CD4-positive, alpha-beta T cell treated with Interleukin-15 for 1 hour (primary cell): Measurements from ENCODE around the gene SMG6.
A peak's percentile ranks its signal among the peaks of the same experiment; 100 is the strongest.

Experiments used
- DNase-seq: peaks from one replicate; pipeline ENCODE4 v3.0.0-alpha.2; 2020

Gene SMG6

DNA sequence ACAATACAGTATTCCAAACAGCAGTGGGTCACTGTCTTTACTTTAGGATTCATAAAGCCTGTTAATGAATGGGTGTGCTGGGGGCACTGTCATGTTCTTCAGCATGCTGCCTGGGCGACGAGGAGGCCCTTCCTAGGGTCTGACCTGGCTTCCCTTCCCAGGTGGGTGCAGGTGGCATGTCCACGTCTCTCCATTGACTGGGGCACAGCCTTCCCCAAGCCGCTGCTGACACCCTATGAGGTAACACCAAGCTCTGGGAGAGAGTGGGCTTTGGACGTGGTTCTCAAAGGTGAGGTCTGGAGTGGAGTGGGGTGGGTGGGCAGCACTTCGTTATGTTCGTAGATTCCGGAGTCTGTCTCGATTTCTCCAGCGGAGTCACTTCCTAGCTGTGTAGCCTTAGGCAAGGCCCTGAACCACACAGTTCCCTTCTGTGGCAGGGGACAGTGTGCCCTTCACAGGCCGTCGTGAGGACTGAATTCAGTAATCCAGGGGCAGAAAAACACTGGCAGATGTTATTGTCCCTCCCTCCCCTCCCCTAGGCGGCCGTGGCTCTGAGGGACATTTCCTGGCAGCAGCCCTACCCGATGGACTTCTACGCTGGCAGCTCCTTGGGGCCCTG lies 262.5 kb downstream of the SMG6 start:
- DNase-seq: no peak

DNA sequence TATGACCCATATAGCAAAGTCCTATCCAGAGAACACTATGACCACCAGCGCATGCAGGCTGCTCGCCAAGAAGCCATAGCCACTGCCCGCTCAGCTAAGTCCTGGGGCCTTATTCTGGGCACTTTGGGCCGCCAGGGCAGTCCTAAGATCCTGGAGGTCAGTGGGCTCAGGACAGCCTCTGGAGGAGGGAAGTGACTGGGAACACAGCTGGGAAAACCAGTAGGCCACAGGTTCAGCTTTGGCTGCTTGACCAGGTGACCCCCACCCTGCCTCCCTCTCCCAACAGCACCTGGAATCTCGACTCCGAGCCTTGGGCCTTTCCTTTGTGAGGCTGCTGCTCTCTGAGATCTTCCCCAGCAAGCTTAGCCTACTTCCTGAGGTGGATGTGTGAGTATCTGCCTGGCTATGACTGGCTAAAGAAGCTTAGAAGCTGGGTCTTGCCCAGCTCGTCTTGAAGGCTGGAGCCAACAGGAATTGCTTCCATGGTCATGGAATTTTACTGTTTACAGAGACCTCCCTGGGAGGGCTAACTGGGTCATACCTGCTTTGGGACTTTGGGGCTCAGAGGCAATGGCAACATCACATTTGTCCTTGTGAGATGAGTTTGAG lies 263.3 kb downstream of the SMG6 start:
- no peak for DNase-seq

DNA sequence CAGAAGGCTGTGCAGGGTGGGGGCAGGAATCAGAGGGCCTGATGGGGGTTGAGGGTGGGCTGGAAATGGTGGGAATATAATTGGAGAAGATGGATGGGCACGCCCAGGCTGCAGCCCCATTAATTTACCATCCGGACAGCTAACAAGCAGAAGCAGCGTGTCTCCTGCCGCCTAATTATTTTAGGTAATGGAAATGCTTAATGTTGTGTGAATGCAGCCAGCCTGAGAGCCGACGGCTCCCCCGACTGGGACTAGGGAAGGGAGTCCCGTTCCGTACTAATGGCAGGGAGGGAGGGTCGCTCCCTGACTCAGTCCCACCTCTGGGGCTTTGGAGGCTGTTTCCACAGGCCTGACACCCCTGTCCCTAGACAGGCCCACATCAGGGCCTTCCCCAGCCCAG lies 266.4 kb downstream of the SMG6 start:
- no peak for DNase-seq

DNA sequence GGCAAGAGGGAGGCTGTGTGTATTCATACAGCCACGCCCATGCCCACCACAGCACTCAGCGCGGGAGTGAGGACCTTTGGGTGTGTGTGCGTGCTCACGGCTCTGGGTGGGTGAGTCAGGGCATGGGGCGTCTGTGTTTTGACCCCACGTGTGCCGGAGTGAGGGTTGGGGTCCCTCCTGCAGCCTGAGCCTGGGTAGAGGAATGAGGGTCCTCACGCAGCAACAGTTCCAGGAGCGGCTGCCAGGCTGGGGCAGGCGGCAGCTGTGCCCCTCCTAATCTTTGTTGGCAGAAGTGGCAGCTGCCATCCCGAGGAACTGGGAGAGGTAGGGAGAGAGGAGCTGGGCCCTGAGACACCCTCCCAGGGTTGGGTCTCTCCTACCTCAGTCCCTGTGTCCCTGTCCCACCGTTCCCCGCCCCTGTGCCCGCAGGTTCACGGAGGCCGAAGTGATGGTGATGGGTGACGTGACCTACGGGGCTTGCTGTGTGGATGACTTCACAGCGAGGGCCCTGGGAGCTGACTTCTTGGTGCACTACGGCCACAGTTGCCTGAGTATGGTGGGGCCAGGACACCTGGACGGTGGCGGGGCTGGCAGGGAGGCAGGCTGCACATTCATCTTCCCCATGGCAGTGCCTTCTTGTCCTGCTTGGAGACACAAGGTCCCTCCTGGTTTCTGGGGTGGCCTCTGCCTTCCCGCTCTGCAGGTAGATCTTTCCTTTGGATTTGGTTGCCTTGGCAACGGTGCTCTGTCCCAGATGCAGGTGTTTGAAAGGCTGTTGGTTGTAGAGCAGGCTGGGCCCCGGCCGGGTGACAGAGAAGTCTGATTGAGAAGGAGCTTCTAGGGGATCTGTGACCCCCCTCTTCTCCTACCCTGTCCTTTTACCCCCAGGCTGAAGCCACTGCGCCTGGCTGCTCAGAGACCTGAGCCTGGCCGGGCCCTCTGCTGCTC lies 267.8 kb downstream of the SMG6 start:
- DNase-seq: no peak

DNA sequence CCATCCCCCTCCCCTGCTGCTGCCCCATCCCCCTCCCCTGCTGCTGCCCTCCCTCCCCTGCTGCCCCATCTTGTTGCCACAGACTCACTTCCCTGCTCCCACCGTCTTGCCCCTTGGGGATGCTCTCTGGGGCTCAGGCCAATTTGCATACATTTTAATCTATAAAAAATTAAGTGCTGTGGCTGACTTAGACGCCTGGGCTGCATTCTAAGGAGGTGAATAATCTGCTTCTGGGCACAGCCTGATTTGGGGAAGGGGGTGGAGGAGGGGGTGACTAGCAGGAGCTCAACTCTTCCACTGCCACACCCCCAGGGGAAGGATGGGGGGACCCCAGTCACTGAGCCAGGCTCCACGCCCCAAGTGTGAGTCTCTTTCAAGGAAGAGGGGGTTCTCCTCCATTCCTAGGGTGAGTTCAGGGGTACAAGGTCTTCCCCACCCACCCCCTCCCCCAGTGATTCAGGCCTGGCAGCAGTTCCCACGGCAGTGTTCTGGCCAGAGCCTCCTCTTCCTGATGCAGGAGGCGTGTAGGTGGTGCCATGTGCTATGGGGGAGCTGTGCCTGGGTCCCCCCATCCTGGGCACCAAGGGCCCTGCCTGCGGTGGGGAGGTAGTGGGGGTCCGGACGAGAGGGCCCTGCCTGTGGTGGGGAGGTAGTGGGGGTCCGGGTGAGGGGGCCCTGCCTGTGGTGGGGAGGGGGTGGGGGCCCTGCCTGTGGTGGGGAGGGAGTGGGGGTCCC lies 268.6 kb downstream of the SMG6 start:
- no peak for DNase-seq

DNA sequence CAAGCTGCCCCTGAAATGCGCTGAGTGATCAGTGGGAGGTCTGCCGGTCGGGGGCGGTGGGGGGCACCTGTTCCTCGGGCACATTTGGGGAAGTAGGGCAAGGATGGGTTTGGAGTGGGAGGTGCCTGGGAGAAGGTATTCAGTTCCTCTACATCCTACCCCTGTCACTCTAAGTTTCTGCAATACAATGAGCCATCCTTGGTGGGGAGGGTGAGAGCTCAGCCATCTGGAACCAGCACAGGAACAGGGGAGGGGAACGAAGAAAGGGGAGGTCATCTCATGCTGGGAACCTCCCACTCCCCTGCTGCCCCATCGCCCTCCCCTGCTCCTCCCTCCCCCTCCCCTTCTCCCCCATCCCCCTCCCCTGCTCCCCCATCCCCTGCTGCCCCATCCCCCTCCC lies 269.4 kb downstream of the SMG6 start:
- no peak for DNase-seq

DNA sequence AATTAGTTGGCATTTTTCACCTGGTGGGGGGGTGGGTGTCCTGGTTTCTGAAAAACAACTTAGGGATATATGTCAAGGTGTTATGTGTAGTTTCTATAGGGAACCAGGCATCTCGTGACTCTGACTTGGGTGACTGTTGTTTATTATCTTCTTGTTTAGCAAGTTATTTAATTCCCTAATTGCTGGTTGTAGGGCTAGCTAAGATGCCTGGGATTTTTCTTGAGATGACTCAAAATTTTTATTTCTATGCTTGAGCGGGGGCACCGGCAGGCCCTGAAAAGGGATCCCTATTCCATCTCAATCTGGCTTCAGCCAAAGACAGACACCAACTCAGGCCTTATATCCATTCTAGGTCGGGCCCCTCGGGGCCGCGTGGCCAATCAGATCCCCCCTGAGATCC lies 270.4 kb downstream of the SMG6 start:
- no peak for DNase-seq

DNA sequence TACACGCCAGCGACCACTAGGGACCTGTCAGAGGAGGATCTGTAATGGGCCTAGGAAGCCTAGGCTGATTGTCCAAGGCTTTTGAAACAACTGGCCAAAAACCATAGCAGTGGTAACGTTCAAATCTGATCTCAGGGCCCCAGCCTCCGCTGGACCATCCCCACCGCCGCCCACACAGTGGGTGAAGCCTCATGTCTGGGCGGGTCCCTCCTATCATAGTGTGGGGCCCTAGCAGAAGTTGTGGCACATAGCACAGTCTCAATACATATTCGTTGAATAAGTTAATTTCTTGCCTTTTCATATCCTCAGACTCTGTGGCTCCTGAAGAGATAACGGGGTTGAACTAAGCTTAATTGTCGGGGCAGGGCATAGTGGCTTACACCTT lies 272.8 kb downstream of the SMG6 start:
- DNase-seq: peak; percentile 67

DNA sequence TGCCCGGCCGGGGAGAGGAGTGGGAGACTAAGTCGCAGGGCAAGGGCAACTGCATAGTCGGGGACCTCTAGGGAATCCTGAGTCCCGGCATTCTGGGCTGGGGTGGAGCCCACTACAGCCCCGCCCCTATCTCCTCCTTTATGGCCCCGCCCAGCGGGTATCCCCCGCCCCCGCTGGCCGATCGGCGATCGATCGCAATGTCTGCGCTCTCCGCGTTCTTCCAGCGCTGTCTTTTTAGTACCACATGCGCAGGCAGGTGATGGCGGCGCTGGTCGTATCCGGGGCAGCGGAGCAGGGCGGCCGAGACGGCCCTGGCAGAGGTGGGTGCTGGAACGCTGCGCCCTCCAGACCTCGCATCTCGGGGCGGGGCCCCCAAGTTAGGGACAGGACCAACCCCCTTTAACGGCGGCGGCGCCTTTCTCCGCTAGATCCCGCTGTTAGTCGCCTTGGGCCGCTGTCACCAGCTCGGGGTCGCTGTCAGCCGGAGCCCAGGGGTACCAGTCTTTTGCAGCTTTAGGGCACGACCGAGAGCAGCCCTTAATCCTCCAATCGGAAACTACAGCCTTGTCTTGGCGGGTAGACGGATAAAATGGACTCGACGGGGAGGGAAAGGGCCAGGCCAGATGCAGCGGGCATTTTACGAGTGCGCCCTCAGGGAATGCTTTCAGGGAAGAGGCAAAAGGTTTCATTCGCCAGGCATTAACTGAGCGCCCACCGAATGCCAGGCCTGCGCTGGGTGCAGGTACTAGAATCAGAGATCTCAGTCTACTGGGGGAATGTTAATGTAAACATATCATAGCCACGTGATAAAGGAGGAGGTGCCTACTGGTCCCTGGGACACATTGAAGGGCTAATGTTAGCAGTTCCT lies 273.4 kb downstream of the SMG6 start, which contains the start of gene DPH1:
Gene DPH1, plus strand, starts transcription at position 243 of the 868 bp plus-strand sequence. Its CDS starts 17 bp downstream, at position 260.
- DNase-seq: peak; percentile 84

DNA sequence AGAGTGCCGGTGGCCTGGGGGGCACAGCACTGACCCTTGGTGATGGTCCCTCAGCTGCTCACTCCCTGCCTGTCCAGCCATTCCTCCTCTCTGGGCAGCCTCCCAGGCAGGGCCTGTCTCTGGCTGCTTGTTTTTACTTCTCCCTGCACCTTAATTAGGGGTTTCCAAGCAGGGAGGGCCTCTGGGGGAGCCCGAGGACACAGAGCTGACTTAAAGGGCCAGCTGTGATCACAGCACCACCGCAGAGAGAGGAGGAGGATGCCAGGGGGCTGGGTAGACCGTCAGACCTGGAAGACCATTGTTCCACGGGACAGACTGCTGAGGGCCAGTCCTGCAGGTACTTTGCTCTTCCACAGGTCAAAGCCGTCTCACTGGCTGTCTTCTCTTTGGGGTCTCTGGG lies 274.8 kb downstream of the SMG6 start:
- no peak for DNase-seq

DNA sequence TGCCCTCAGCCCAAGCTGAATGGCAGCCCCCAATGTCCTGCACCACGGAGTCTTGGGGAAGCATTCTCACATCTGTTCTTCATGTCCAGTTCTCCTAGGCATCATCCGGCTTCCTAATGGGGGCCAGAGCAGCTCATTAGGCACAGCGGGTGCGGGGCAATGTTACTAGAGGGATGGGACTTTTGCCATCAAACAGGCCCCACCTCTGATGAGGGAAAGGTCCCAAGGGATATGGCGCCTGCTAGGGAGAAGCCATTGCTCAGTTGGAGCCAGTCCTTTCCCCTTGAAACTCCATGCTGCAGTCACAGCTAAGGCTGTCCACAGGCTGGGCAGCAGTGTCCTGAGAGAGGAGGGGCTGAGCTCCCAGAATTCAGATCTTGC lies 275.4 kb downstream of the SMG6 start:
- no peak for DNase-seq

DNA sequence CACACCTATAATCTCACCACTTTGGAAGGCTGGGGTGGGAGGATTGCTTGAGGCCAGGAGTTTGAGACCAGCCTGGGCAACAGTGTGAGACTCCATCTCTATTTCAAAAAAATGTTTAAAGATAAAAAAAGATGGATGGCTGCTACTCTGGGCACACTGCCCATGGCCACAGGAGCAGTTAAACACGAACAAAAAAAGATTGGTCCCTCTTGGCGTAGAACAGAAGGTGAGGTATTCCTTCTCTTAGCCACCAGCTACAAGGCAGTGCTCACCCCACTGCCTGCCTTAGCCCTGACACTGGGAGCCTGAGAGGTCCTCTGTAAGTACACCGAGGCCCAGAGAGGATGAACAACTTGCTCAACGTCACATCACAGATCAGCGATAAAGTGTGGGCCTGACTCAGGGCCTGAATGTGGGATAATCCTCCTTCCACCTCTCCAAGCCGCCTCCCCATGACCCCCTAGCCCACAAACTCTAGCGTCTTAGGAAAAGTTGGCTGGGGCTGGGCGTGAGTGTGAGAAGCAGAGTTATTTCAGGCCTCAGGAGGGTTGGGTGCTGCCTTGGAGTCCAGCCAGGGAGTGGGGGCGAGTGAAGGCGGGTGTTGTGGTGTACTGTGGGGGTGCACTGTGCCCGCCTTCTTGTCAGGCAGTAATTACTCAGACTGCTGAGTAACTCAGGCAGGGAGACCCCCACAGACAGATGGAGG lies 275.9 kb downstream of the SMG6 start:
- DNase-seq: no peak

DNA sequence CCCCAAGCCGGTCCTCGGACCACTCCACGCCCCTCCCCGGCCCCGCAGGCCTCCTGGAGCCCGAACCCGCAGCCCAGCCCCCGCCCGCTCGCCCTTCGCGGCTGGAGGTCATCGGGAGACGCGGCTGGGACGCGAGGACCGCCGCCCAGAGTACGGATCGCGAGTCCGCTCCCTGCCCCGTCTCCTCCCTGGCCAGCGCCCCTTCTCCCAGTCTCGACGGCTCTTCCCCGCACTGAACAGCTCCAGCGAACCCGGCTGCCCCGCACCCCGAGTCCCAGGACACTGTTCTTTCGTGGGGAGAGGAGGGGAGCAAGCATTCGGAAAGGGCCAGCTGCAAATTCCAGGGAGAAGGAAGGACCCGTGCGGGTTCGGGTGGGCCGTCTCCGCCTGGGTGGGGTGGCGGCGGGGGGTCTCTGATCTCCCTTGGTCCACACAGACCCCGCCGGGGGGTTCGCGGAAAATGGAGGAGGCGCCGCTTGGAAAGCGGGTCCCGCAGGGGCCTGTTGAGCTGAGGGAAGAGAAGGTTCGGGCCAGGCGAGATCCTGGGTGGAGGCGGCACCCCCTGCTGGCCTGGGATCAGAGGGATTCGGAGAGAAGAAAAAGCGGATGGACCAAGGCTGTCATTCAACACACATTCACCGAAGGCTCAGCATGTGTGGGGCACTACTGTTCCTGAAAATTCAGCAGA lies 277.8 kb downstream of the SMG6 start:
- no peak for DNase-seq

DNA sequence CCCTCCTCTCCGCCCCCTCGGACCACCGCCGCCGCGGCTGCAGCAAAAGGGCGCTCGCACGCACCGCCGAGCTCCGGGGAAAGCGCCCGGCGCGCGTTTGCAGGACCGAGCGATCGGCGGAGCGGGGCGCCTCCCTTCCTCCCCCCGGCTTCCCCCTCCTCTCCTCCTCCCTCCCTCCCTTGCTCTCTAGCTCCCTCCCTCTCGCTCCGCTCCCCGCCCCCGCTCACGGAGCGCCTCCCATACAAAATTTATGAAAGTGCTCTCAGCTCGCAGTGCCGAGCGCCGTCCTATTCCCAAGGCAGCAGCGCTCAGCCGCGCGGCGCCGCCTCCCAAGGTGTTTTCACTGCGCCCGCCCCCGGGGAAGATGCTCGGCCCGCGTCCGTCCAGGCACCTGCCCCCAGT lies 278.4 kb downstream of the SMG6 start, which contains the start of gene RTN4RL1:
Gene RTN4RL1, minus strand, starts transcription at position 115 of the 402 bp plus-strand sequence. CDS start 469 bp downstream, outside the sequence.
- DNase-seq: peak; percentile 74

DNA sequence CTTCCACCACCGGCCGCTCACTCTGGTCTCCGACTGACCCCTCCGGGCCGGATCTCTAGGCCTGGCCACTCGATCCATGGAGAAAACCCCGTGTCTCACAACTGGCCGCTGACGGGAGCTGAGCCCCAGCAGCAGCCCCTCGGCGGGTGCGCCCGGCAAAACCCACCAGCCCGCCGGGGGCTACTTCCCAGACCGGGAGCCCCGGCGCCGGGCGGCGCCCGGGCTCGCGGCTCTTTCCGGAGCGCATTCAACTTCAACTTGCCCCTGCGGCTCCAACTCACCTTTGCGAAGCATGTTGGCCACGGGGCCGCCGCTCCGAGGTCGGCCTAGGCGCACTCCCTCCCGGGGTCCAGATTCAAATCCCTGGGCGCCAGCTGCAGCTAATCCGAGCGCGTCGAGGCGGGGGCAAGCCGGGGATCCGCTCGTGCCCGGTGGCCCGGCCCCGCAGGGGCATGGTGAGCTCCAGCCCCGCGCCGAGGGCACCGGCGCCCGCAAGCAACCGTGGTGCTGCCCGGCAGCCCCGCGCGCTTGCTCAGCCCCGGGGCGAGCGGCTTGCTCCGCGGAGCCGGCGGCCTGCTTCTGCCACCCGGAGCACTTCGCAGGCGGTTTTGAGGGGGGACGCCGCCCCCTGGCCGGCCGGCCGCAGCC lies 278.9 kb downstream of the SMG6 start:
- no peak for DNase-seq

DNA sequence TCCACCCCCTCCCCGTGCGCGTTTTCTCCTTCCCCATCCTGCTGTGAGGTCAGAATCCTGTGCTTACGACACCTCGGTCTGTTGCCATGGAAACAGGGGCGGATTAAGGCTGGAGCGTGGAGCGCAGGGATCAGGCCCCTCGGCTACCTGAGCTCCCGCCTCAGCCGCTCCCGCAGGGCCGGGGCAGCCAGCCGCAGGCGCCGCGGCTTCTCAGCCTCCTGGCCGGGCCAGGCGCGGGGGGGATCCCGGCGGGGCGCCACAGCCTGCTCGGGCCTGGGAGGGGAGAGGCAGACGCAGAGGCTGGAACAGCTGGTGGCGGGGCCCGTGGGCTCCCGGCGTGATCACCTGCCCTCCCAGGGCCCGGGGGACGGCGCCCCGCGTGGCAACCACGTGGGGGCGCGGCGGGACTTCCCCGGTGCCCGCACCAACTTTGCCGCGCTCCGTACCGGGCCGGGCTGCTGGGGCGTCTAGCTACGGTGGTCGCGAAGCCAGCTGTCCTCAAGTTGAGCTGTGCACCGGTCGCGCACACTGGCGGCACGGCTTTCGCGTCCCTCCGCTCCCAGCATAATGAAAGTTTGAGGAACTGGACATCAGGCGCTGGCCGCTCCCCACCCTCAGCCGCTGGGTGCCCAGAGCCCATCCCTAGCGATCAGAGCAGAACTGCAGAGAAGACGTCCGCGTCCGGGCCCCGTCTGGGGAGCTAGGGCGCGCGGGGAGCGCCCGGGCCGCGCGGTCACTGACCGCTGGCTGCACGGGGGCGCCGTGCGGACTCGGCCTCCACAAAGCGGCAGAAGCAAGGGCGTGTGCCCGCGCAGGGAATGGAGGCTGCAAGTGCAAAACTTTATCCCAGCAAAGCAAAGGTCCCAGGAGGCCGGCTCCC lies 279.7 kb downstream of the SMG6 start:
- peak; percentile 69 for DNase-seq

DNA sequence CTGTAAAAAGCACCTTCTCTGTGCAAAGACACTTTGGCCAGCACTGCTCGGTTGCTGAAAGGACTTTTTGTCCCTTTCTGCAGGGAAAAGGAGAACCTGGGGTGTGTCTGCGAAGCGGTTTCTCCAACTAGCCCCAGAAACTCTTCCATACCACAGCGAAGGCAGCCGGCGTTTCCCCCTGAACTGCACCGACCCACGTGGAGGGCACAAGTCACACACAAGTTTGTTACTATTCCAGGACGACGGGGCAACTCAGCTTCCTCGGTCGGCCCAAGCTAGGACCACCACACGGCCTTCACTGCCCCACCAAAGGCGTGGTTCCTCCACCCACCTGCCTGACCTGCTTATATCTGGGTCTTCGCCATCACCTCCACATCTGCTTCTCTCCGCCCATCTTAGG lies 280.3 kb downstream of the SMG6 start:
- DNase-seq: no peak

DNA sequence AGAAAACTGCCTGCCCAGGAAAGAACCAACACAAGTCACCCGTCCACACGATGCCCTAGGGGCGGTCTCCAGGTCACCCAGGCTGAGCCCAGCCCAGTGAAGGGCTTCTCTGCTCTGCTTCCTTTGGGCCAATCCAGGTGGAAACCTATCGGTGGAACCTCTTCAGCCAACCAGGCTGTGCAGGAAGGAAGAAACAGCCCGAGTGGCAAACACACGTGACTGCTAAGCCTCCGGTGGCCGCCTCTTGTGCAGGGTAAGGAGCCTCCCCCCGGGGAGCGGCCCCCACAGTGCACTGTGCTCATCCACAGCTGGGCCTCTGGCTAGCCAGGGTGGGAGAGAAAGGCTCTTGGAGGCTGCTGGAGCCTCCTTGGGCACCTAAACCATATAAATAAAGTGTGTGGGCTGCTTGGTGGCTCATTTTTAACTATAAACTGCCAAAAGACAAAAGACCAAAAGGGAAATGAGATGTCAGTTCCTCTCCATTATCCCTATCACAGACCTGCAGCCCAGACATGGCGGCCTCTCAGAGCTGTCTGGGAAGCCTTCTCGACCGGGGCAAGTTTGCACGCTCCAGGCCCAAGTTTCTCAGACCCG lies 280.8 kb downstream of the SMG6 start:
- no peak for DNase-seq

DNA sequence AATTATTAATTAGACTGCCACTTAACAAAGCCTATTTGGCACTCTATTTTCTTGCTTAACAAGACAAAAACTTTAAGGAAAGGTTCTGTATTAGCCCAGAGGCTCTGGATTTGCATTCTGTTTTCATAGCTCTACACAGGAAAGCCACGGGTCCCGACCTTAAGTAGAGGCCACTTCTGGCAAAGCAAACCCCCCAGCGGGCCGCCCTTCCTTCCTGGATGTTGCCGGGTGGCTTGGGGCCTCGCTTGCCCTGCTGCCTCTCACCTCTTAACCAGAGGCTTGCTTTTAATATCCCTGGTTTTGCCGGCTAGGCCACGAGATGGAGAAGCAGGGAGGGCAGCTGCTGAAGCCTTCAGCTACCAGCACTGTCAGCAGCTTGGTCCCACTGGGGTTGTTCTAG lies 282.9 kb downstream of the SMG6 start:
- DNase-seq: no peak
